ENCODE results near the gene BRINP1.
A peak's percentile ranks its signal among the peaks of the same experiment; 100 is the strongest.

BRINP1 gene

DNA sequence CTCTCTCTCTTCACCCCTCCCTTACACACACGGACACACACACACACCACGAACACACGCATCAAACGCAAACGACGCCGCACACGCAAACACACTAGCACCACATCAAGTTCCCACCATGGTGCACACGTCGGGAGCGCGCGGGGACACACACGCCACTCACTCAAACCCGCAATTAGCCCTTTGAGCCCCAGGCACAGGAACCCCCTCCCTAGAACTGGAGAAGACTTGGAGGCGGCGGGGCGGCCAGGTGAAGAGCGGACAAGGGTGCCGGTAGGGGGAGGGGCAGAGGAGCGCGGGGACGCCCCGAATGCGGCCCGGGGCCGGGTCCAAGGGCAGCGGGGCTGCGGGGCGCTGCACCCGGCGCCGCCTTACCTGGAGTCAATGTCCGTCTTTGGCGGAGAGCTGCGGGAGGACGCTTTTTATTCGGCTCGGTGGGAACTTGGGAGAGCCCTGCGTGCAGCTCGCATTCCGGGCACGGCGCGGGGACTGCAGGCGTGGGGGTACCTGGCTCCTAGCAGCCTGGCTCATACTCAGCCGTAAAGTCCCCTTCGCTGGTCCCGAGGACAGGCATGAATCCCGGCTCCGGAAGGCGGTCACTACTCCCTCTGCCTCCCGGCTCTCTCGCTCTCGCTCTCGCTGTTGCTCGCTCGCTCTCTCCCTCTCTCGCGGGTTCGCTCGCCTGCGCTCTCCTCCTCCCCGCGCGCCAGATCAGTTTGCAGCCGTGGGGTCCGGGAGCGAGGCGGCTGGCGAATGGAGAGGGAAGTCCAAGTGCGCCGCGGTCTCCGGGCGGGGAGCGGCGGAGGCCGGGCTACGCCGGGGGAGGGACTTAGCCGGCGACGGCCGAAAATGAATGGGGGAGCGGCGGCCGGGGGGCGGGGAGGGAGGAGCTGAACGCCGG lies at the start of gene BRINP1:
Gene BRINP1 (minus strand): TSS at position 755 of the 901 bp plus-strand sequence. CDS start 56,080 bp downstream, outside the sequence.
- DNase-seq (ENCODE audit: low spot score) = no peak

- DNase-seq (ENCODE audit: low spot score) = no peak
Observed at GRCh38 chr9:119418721-119419120, 49.5 kb upstream of the BRINP1 start.

DNA sequence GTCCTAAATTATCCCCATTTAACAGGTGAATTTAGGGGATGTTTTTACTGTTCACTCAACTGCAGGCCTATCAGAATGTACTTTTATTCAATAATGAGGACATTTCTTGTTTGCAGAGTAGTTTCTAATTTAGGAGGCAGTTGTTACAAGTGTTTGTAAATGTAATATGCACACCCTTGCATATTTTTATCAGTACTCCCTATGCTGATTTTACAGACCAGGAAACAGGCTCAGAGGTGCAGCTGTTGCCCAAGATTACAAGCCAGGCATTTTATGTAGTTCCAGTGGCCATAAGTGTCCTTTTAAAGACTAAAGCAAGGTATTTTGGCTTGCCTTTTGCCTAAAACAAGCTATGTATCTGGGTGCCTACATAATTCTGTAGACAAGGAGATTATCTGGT lies 47.6 kb upstream of the BRINP1 start:
- no peak for DNase-seq (ENCODE audit: low spot score)

DNA sequence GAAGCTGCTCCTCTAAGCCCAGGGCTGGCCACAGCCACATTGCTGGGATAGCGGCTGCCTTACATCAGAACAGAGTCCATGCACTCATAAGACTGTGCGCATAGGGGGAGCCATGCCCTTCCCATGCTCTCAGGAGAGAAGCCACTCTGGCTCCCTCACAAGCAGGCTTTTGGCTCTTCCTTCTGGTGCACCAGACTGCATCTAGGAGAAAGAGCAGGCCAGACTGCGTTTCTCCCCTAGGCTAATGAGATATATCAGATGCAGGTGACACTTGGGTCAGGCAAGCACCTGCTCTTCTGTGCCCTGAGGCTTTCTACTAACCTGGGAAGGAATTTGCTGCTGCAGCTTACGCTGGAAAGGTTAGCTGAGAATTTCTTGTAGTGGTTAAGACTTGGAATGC lies 43.2 kb upstream of the BRINP1 start:
- DNase-seq (ENCODE audit: low spot score) = no peak

- DNase-seq (ENCODE audit: low spot score) = no peak
Observed at GRCh38 chr9:119409552-119409951, 40.3 kb upstream of the BRINP1 start.

GRCh38 chr9:119400606-119401005 lies 31.4 kb upstream of the BRINP1 start:
- DNase-seq (ENCODE audit: low spot score) = no peak

- DNase-seq (ENCODE audit: low spot score) = no peak
Observed at GRCh38 chr9:119398350-119398749, 29.1 kb upstream of the BRINP1 start.

DNA sequence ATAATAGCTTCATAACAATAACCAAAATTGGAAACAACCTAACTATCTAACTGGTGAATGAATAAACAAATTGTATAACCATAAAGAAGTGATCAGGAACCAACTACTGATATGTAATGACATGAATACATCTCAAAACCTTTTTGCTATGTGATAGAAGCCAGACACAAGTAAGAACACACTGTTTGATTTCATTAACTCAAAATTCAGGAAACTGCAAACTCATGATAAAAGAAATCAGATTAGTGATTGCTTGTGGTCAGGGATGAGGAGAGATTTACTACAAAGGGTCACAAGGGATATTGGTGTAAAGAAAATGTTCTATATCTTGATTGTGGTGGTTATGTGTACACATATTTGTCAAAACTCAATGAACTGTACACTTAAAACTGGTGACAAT lies 22.6 kb upstream of the BRINP1 start:
- no peak for DNase-seq (ENCODE audit: low spot score)

- peak; percentile 32 for DNase-seq (ENCODE audit: low spot score)
Observed at GRCh38 chr9:119375892-119376291, 6.7 kb upstream of the BRINP1 start.

GRCh38 chr9:119372951-119373350 lies 3.7 kb upstream of the BRINP1 start:
- no peak for DNase-seq (ENCODE audit: low spot score)

DNA sequence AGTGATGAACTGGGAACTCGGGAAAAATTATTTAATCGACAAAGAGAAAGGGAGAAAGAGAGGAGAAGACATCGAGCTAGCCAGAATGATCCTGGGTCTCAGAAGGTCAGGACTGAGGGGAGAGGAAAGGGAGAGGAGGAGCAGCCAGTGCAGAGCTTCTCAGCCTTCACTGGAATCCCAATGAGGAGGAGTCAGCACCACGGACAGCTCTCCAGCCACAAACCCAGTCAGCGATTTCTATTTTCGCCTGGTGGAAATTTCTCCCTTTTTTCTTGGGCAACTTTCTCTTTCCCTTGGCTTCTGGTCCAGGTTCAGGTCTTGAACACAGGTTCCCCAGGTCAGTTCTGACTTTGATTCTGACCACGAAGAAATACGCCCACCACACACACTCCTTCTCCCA lies 1.6 kb upstream of the BRINP1 start:
- DNase-seq (ENCODE audit: low spot score) = peak; percentile 53

DNA sequence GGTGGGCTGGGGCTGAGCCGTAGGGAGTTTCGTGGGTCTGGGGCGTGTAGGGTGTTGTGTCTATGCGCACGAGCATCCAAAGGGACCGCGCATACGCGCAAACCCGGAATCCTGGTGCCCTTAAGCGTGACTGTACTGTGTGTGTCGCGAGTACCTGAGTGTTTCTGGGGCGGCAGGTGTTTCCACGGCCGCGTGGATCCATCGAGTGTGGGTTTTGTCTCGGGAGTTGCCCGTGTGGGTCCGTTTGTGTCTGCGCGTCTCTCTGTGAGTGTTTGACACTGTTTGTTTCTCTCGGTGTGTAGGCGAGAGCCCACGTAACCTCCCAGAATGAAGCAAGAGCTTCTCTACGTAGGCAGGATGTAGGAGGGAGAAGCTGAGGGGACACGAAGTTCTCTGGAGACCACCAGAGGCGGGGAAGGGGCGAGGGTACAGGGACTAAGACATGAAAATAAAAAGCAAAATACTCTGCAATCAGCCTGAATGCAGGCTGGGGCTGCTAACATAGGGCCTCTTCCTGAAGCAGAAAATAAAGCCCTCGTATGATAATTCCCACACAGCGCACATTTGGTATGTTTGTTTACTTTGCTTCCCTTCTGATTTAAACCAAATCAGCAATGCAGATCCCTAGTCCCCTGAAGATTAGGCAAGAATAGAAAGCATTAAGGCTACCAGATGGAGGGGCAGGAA lies 588 bp upstream of the BRINP1 start:
- no peak for DNase-seq (ENCODE audit: low spot score)

DNA sequence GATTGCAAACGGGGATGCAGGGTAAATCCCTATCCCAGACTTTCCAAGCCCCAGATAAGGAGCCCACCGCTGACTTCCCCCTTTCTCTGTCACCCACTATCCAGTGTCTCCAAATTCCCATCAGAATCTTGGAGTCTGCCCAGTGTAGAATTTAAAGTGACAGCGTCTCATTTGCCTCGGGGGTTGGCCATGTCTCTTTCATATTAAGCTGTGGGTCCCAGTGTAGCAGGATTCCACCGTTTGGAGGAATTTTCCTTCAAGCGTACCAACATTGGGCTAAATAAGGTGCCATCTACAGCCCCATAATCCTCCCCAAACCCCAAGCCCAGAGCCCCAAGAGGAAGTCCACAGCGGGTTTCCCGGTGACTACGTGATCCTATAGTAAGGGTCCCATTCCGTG lies 1.1 kb downstream of the BRINP1 start:
- DNase-seq (ENCODE audit: low spot score) = no peak

DNA sequence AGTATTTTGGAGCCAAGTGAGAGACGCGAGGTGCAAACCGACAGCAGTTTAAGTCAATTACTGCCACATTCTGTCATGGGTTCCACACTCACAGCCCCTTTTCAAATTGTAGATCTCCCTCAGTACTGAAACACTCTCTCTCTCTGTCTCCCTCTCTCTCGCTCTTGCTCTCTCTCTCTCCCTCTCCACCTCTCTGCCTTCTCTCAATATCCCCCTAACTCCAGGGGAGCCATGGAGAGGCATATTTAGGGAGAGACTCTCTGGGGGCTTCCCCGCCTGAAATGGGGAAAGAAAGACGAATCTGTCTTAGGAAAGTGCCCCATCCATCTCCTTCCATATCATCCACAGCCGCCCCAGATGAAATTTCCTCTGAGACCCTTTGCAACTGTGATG lies 1.6 kb downstream of the BRINP1 start:
- DNase-seq (ENCODE audit: low spot score) = no peak

DNA sequence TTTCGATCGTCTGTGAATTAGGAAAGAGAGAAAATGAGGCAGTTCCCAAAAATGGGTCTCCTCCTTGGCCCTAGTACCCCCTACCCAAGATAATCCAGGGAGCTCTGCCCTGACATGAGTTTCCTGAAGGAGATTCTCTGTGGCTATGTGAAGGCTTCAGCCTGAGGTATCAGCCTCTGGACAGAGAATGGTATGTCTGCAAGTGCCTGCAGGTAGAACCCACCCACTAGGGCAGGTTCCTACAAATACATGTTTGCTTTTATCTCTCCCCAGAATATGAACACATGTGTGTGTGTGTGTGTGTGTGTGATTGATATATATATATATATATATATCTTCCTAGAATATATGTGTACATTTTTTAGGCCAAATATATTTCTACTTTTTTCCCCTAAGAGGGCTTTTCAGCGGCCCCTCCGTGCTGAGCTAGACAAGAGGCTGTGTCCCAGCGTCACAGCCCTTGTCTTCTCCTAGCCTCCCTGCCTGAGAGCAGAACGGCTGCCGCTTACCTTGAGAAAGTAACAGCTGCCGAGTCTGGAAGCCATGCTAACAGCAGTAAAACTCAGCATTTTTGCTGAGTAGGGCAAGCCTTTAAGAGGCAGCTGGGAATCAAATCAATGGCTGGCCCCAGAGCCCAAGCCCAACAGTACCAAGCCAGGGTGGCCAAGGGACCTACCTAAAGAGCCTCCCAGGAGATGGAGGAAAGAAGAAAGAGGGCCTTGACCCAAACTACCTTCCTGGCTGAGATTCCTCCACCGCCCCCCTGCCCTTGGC lies 2.1 kb downstream of the BRINP1 start:
- DNase-seq (ENCODE audit: low spot score) = no peak

DNA sequence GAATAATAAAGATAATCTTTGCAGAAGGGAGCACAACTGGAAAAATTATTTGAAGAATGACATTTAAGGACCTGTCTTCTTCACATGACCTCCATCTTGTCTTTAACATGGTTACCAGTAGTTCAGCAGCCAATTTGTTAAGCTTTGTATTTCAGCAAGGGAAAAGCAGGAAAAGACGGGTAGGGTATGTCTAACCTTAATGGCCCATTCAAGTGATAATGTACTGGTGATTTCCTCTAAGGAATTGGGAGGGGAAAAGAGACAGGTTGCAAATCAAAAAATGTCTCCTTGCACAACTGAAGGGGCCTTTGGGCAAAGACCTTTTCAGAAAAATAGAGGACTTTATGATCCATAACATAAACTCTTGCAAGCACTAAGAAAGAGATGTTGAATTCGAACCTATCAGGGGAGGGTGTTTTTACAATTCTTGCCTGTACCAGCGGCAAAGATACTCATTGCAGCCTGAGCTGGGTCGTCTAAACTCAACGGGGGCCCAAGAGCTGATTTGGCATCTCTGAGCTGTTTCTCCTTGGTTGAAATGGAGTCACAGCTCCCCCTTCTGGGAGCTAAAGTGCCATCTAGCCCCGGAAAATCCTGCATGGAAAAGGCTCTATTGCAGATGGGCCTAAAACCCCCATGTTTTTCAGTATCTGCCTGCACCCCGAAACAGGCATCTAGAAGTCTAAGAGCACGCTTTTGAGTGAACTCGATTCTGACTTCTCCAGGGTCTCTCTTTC lies 3.8 kb downstream of the BRINP1 start:
- peak; percentile 45 for DNase-seq (ENCODE audit: low spot score)

- DNase-seq (ENCODE audit: low spot score) = no peak
Observed at GRCh38 chr9:119360237-119360636, 9.0 kb downstream of the BRINP1 start.

DNA sequence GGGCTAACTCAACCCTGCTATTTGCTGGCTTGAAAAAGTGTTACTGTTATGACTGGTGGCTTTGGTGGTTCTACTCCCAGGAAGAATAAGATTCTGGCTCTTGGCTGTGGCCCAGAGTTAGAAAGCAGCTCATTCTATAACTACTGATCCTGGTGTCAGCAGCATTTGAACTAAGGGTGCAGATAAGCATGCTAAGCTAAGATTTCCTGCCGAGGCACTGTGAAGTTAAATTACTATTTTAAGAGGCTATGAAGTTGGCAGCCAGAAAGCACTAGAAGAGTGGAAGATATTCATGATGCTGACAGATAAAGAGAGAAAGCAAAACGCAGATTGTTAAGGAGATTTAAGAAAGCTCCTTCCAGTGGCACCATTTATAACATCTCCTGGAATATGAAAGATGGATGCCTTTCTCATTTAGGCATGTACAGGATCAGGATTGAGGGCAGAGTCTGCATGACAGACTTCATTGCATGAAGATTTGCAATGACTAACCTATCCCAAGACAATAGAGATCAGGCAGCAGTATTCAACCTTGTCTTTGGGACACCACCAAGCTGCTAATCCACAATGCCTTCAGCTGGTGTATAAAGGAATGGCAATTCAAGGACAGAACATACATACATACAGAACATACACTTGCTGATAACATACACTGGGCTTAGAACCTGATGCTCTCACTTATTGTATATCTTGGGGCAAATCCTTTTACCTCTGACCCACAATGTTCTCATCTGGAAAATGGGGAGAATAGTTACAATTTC lies 11.7 kb downstream of the BRINP1 start:
- DNase-seq (ENCODE audit: low spot score) = no peak

GRCh38 chr9:119349351-119349825 lies 19.8 kb downstream of the BRINP1 start:
- no peak for DNase-seq (ENCODE audit: low spot score)

GRCh38 chr9:119343059-119343990 lies 25.9 kb downstream of the BRINP1 start:
- DNase-seq (ENCODE audit: low spot score) = no peak

Measured in HuH-7 (cell line).